Stimulated activated CD8-positive, alpha-beta memory T cell treated with anti-CD3 and anti-CD28 coated beads, Interleukin-7, amount 100 ng/mL, for 48 hours (primary cell): ENCODE measurements around the gene KCNMA1.

Experiments
- DNase-seq, 2 donors: peaks; one replicate each; pipeline ENCODE4 v3.0.0-alpha.2; 2020; ENCODE audit warnings: low read depth in 1 of 2; ENCODE audit errors: extremely low read depth in 1 of 2

Gene KCNMA1

GRCh38 chr10:77176232-77176631, 461.4 kb downstream of the KCNMA1 start:
- no peak for DNase-seq

DNA sequence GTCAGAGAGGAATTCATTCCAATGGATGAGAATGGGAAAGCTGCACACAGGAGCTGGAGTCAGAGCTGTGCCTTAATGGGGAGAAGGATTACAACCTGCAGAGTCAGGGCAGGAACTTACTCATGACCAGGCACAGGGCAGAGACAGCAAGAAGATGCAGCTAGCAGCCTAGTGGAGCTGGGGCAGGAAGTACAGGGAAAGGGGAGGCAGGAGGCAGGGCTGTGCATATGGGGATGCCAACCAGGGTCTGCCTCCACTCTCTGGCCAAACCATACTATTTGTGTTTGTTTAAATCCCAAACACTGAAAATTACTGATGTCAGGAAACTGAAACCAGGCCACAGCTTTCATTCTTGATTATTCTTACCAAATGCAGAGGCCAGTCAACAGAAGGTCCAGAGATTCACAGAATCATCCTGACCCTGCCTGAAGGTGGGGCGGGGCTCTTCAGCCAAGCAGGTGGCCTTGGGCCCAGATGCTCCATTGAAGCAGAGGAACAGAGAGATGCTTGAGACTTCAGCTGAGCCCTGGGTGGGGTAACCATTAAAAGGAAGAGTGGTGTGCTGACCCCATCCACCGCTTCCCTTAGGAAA, 461.9 kb downstream of the KCNMA1 start:
- no peak for DNase-seq

DNA sequence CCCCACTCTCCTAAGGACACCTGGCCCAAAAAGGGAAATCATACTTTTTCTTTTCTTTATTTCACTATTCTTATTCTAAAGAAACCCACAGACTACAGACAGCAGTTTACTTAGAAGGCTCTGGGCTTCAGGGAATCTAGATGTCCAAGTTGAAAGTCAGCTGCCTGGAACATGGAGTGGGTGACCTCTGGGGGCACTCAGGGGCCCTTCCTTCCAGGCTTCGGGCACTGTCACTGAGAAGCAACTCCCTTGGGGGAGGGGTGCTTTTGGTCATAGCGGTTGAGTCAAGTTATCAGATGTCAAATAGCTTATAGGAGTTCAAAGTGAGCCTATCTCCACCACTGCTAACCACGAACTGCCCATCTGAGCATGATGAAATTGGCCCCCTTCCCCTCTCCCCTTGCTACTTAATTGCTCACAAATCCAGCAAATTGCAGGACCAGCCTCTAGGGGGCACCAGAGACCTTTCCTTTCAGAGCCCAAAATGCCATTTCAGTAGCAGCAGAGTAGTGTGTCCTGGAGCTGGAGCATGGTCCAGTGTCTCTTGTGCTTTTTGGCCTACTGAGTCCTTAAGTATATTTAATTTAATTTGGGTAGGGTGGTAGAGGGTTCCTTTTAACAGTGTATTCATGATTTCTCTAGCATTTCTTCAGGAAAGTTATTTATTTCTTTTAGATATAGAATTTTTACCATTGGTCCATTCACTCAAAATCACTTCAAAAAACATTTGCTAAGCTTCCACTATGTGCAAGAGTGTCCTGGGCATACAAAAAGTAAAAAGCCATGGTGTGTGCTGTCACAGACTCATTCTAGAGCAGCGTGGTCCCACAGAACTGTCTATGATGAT, 463.8 kb downstream of the KCNMA1 start:
- DNase-seq: peak; percentile 25 to 32

DNA sequence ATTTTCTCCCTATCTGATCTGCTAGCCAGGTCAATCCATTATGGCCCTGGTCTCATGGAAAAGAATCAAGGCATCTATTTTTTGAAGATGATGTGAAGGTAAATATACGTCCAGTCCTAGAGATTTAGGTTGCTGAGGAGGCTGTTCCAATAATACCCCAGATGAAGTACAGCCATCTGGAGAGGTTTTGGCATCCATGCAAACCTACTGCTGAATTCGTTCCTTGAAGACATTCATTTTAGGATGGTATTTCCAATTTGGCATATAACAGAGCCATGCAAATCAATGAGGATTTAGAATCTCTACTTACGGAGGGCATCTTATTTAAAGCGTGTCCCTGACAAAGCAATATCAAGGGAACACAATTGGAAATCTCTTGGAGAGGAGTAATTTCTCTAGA, 465.5 kb downstream of the KCNMA1 start:
- DNase-seq: no peak

DNA sequence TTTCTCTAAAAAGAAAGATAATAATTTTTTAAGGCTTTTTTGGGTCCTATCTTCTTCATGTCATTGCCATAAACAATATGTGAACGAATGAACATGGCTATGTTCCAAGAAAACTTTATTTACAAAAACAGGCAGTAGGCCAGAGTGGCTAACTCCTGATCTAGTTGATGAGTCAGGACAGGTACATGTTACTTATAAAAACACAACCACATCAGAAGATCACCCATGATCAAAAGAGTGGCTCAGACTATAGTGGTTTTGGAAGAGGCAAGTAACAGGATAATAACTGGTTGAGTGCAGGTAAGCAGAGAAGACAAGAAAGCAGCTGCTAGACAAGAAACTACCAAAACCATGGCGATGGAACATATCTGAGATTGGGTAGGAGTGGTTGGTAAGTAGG, 468.7 kb downstream of the KCNMA1 start:
- no peak for DNase-seq

- DNase-seq: no peak
These were observed 469.4 kb downstream of the KCNMA1 start for GRCh38 chr10:77168161-77168560.

DNA sequence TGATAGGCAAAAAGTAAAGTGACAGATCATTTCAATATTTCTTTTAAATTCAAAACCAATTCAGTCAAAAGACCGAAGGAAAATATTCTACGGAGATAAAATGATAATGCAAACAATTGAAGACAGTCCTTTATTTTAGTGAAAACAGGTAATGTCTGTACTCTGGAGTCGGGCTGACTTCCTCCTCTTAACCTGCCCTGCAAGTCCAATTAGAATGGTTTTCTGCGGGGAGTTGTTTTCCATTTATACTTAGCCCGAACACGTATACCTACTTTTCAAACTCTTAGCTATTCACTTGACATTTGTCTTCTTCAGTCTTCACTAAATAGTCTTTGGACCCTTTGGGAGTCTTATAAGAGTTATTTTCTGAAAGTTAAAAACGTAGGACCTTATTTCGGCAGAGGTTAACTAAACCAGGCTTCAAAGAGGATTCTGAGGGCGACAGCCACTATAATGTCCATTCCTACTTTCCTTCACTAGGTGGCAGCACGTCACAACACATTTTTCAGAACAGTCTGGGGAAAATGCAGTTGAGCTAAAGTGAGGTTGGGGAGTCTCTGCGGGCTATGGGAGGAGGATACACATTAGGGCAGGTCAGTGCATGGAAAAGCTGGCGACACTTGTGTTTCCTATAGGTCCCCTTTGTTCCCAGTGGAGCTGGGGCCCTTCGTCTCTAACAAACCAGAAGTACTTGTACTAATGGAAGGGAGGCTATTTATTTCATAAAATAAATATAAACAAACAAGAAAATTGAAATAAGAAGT, 472.0 kb downstream of the KCNMA1 start:
- DNase-seq: peak in 1 of 2 donors; percentile 6

- DNase-seq: no peak
These were observed 472.8 kb downstream of the KCNMA1 start for GRCh38 chr10:77164616-77165311.

DNA sequence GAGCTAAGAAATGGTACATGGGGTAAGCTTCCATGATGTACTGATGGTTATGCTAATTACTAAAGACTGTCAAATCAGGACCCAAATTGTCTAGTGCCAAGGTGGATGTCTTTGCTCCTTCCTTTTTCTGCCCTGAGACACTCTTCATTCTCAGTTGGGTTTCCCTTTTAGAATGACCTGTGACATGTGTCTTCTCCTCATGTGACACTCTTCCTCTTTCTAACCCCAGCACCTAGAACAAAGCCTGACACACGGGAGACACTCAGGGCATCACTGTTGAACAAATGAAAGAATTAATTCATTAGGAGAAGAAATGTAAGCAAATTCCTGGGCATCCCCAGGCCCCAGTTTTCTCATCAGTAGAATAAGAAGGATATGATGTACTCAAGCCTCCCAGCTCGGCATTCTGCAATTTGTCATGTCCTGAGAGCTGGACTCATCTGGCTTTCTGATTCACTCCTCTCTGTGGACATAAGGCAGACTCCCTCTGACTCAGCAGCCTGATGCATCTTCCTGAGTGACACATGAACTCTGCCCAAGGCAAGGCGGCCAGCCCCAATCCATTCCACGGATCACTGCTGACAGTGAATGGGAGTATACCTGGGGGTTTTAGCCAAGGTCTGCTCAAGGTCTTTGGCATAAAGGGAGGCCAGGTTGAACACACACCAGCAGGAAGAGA, 473.8 kb downstream of the KCNMA1 start:
- no peak for DNase-seq

DNA sequence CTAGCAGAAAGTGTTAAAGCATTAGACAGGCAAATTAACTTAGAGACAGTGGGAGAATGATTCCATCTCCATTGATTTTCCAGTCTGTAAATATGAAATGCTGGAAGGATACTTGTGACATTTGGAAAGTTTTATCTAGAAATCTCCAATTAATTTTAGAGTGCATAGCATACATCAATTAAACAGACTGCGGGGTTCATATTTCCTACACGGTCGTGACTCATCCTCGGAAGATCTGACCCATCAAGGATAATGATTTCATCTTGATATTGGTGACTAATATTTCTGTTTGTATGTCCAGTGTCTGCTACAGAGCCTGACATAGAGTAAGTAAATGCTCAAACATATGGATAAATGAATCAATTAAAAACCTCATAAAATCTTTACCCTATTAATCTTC, 474.9 kb downstream of the KCNMA1 start:
- no peak for DNase-seq

GRCh38 chr10:77160679-77161078, 476.9 kb downstream of the KCNMA1 start:
- no peak for DNase-seq

DNA sequence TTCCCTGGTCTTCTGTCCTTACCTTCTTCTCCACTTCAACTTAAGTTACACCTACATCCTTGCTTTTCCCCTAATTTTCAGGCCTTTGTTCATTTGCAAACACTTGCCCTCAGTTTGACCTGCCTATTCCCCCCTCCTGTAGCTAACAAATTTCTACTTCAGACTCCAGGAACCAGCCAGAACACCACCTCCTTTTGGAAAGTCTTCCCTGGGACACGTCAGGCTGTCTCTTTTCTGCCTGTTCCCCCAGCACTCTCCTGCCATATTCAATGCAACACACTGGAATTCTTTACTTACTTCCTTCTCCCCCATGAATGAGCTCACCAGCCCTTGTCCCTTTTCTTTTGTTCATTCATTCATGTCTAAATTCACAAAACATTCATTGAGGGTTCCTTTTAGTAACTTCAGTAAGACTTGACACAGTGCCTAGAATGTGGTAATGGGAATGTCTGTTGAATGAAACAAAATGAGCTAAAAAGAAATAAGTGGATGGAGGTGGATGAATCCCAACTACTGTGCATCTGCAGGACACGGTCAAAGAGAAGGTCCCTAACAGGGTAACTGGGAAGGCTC, 478.0 kb downstream of the KCNMA1 start:
- no peak for DNase-seq

GRCh38 chr10:77158666-77159065, 478.9 kb downstream of the KCNMA1 start:
- no peak for DNase-seq

- no peak for DNase-seq
These were observed 480.2 kb downstream of the KCNMA1 start for GRCh38 chr10:77157248-77158019.

- DNase-seq: no peak
These were observed 481.2 kb downstream of the KCNMA1 start for GRCh38 chr10:77156406-77156879.

DNA sequence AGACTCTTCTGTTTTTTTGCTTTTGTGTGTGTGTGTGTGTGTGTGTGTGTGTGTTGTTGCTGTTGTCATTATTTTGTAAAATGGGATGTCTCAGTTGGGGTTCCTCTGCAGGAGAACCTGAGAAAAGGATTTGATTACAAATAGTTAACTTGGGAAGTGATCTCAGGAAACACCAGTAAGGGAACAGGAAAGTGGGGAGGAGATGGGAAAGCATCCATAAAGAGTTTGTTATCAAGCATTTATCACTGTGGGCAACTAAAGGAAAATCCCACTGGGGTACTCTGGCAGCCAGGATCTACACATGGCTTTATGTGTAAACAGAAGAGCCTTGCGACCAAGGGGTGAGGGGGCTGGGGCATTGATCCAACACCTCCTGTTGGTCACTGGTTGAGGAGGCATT, 485.4 kb downstream of the KCNMA1 start:
- no peak for DNase-seq

DNA sequence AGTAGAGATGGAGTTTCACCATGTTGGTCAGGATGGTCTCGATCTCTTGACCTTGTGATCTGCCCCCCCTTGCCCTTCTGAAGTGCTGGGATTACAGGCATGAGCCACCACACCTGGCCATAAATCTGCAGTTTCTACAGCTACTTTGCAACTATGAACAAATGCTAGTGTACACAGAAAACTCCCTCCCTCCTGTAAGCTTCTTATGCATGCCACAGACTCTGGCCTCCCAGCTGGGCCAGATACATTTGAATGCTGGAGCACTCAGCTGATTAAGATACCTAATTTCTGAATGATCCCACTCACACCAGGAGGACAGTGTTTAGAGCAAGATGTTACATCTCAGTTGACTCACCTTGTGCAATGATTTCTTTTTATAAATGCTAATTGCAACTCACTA, 486.2 kb downstream of the KCNMA1 start:
- no peak for DNase-seq

- no peak for DNase-seq
These were observed 487.9 kb downstream of the KCNMA1 start for GRCh38 chr10:77149706-77150105.

GRCh38 chr10:77149001-77149400, 488.6 kb downstream of the KCNMA1 start:
- no peak for DNase-seq
